Cardiac fibroblast (primary cell): ENCODE measurements around the gene PTPRG.

Source experiments
- DNase-seq, 2 donors: peaks; one replicate each; pipeline versions ENCODE4 v3.0.0 to v3.0.0-alpha.2; 2010; ENCODE audit warnings: low read depth in 2 of 2
- H3K4me3 ChIP-seq, 2 donors: replicated peaks in 1 of 2; 1 replicate in 1 of 2; 2 replicates in 1 of 2; pipeline ENCODE4 v1.5.1; 2011; ENCODE audit warnings: low read depth in 2 of 2, low read length in 2 of 2, mild to moderate bottlenecking in 2 of 2, moderate library complexity in 1 of 2
- CTCF ChIP-seq: IDR thresholded peaks from one replicate; pipeline ENCODE4 v1.5.1; 2011; ENCODE audit warnings: low read depth, mild to moderate bottlenecking, low read length, inconsistent platforms

The PTPRG gene

GRCh38 chr3:62325896-62326295 lies 764.5 kb downstream of the PTPRG start:
- no peak for TF ChIP-seq CTCF
- DNase-seq: no peak
- H3K4me3 ChIP-seq: no peak overlapping the region

DNA sequence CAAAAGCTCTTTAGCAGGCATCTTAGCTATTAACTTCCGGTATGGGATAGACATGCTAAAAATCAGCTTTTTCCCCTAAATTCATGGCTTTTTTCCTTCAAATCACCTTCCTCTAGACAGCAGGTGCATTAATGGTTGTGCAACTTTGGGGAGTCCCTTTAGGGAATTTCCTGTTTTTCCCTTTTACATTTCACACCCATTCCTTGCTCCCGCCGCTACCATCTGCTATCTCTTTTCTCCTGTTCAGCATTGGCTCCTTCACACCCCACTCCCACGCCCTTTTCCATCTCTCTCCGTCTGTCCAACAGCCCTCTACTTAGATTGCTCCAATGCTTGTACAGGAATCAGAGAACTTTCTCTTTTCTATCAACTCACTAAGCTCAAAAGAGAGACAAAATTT lies 768.6 kb downstream of the PTPRG start:
- no peak for TF ChIP-seq CTCF
- no peak for DNase-seq
- no peak overlapping the region for H3K4me3 ChIP-seq

- H3K4me3 ChIP-seq: no peak overlapping the region
- no peak for DNase-seq
- TF ChIP-seq CTCF: no peak
Measured at GRCh38 chr3:62332017-62332416, 770.6 kb downstream of the PTPRG start.

- peak; percentile 36 for TF ChIP-seq CTCF
- peak; percentile 47 for DNase-seq
- H3K4me3 ChIP-seq: no peak overlapping the region
Measured at GRCh38 chr3:62332835-62333244, 771.5 kb downstream of the PTPRG start.

GRCh38 chr3:62335196-62335595 lies 773.8 kb downstream of the PTPRG start:
- no peak overlapping the region for H3K4me3 ChIP-seq
- no peak for TF ChIP-seq CTCF
- DNase-seq: no peak

DNA sequence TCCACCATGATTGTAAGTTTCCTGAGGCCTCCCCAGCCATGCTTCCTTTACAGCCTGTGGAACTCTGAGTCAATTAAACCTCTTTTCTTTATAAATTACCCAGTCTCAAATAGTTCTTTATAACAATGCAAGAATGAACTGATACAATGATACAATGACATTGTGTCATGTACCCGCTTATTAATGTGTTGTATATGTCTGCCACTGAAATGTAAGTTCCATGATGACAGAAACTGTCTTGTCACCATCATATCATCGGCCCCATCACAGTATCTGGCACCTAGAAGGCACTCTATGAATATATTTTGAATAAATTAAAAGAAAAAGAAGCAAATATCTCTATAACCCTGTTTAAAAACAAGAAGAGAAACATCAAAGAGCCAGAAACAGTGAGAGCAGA lies 782.4 kb downstream of the PTPRG start:
- DNase-seq: no peak
- TF ChIP-seq CTCF: no peak

More for the DNA sequence above, 782.4 kb downstream of the PTPRG start:
- H3K4me3 ChIP-seq: no peak overlapping the region
